ENCODE measurements around the gene CABP4.
"Not testable (repeated sequence)": the region's sequence is repeated elsewhere in the genome, so short reads cannot be mapped to it uniquely, and the experiment has no call there.

CABP4 gene

DNA sequence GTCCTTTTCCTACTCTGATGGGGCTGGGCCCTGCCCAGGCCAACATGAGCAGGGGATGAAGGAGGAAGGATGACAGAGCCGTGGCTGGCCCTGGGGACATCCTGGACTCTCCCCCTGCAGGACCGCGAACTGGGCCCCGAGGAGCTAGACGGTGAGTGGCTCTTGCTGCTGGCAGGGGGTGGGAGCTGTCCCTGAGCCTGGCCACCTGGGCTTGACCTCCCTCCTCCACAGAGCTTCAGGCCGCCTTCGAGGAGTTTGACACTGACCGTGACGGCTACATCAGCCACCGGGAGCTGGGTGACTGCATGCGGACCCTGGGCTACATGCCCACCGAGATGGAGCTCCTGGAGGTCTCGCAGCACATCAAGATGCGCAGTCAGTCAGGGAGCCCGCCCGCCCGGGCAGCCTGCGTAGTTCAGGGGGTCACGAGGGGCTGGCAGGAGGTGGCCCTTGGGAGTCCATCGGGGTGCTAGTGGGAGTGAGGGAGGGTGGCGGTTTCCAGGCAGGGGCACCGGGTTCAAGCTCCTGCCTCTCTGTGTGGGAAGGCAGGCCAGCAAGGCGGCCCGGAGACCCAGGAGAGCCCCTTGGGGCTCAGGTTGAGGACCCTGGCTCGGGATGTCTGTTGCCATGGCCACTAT lies 1.0 kb downstream of the CABP4 start:
- no peak for DNase-seq

DNA sequence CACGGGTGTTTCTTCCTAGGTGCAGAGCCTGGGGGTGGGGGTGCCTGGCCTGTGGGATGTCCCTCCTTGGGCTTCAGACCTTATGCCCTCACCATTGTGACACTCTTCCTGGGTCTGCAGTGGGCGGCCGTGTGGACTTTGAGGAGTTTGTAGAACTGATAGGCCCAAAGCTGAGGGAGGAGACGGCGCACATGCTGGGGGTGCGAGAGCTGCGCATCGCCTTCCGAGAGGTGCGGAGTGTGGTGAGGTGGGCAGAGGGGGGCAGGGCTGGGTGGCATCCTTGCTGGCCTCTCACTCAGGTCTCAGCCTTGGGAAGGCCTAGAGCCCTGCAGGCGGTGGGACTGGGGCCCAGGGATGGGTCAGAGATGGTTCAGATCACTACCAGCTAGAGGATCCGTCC lies 2.3 kb downstream of the CABP4 start:
- no peak for DNase-seq

DNA sequence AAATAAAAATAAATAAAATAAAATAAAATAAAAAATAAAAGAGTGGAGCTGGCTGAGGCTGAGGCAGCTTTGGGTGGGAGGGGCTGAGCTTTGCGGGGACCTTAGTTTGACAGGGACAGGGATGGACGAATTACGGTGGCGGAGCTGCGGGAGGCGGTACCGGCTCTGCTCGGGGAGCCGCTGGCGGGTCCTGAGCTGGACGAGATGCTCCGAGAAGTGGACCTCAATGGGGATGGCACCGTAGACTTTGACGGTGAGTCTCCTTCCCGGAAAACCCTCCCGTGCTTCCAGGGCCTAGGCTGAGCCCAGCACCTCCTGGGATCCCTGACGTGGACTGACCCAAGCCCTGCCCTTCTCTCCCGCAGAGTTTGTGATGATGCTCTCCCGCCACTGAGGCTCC lies 3.1 kb downstream of the CABP4 start:
- no peak for DNase-seq

DNA sequence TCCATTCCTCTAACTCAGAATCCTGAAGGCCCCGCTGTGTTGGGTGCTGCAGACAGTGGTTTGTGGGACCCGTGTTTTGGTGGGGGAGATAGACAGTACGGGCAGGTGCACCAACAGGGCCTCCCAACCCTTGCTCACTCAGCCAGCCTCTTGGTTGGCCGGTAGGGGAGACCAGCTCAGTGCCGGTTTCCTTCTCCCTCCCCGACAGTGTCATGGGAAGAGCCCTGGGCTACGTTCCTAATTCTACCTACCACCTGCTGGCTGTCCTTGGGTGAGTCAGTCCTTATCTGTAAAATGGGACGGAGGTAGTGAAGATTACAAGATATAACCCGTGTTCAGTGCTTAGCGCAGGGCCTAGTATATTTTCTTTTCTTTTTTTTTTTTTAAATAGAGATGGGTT lies 8.0 kb downstream of the CABP4 start:
- no peak for DNase-seq

DNA sequence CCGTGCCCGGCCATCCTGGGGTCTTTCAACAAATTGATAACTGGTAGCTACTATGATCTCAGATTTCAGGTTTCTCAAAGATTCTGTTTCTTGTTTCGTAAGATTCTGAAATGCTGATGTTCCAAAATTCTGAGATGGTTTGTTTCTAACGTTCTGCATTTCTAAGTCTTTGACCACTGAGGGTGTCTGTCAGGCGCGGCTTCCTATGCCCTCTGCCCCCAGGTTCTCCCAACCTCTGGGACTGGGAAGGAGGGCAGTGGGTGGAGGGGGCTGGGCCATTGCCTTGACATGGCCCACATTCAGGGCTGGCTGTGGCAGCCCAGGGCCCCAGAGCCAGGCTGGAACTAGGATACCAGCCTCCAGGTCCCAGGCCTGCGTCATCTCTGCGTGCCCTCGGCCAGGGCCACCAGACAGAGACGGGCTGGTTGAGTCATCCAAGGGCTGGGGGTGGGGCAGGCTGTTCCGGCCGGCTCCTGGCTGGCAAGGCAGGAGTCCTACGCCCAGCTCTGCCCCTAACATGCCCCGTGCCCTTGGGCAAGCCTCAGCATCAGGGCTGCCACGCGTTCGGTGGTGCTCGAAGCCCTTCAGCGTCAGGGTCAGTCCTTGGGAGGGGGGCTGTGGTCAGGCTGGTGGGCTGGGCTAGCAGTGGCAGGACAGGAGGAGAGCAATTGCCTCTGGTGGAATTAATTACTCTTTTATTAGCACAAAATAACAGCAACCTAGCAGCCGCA lies 8.7 kb downstream of the CABP4 start:
- DNase-seq = no peak

DNA sequence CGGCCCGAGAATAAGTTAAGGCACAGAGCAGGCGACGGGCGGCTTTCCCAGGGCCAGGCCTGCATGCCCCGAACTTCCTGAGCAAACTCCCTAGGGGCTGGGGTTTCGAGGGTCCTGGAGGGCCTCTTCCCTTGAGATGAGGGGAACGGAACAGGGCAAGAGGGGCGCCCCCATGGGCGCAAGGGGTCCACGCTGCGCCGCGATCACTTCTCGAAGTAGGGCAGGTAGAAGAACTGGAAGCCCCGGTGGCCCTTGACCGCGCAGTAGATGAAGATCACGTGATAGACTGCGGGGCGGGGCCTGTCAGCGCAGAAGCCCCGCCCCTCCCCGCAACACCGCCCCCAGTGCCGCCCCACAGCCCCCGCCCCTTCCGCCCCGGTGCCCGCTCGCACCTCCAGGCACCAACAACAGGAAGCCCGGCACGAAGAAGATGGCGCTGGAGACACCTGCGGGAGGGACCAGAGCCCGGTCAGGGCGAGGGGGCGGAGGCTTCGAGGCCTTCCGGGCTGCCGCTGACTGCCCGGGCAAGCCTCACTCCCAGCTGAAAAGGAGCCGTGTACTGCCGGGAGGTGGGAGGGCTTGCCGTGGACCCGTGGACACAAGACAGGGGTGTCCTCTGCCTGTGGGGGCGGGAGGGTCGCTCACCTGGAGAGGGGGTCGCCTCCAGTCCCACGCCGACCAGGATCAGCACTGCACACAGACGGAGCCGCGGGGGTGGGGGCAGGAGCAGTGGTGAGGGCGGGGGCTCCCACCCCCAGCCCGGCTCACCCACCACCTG lies 9.4 kb downstream of the CABP4 start:
- DNase-seq = peak; percentile 84

DNA sequence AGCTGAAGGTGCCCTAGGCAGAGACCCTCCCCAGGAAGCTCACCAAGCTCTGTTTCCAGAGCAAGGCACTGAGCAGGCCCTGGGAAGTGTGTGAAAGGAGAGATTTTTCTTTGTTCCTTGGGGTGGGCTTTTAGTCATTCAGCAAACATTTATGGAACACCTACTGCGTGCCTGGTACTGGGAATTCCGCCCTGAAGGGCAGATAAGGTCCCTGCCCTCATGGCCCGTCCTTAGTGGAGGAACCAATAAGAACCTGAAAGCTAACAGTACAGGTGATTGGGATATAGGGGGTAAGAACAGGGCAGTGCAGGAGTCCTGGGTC lies 10.0 kb downstream of the CABP4 start:
- DNase-seq = no peak

DNA sequence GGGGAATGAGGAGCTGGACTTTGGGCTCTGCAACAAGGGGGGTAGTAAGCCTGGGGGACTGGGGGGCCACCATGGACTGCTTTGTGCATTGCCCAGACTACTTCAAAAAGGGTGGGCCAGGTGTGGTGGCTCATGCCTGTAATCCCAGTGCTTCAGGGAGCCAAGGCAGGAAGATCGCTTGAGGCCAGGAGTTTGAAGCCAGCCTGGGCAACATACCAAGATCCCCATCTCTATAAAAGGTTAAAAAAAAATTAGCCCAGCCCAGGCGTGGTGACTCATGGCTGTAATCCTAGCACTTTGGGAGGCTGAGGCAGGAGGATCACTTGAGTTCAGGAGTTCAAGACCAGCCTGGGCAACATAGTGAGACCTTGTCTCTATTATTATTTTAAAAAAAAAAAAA lies 10.4 kb downstream of the CABP4 start:
- DNase-seq = not testable (repeated sequence)

DNA sequence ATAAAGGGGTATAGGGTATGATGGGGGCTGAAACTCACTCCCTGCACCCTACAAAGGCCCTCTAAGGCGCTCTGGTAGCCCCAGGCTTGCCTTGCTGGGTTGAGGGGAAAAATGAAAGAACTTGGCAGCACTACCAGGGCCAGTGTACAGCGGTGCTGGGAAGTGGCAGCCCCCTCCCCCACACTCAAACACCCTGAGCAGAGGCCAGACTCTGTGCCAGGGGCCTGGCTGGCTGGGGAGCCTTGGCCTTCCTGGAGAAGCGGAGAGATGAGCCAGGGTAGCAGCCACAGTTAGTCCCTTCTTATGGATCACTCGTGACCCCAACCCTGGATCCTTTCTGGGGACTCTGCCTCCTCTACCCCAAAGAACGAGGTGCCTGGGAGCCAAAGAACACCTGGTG lies 11.2 kb downstream of the CABP4 start:
- DNase-seq = no peak

DNA sequence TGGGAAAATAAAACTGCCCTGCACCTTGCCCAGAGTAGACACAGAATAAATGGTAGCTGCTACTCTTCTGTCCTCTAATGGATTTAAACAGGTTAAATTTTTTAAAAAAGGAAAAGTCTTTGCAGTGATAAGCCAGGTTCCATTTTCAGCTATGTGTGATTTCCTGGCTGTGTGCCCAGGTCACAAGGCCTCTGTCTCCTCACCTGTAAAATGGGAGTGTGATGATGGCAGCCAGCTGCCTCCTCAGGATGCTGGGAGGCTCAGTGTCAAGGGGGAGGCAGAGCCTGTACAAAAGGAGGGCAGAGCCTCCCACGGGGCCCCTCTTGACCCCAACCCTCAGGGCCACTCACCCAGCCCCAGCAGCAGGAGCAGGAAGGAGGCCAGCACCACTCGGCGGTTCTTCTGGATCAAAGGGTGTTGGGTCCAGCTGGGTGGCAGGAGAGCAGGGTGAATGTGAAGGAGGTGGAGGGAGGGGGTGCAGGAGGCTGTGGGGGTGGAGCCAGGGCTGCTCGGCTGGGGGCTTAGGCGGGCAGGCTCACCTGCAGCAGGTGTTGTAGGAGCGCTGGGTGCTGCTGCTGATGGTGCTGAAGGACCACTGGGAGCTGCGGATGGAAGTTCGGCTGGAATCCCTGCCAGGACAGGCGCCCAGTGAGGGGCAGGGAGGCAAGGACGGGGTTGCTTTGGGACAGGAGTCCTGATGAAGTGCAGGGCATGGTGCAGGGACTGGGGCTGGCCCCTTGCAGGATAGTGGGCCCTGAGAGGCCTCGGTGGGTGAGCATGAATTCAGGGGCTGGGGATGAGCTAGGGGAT lies 12.0 kb downstream of the CABP4 start:
- no peak for DNase-seq

DNA sequence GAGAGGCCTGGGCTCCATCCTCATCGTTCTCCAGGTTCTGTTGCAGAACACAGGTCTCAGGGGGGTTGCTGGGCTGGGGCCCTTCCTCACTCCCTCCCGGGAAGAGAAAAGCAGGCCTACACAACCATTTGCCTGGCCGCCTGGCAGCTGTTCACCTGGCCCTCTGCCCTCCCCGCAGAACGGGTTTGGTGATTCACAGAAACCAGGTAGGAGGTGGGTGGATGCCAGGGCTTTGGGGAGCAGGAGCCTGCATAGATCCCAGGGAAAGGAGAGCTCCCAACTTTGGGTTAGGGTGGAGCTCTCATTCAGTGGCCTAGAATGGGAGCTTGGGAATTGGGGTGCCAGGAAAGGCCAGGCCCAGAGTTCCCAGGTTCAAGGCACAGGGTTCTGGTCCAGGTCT lies 12.9 kb downstream of the CABP4 start:
- DNase-seq = no peak

DNA sequence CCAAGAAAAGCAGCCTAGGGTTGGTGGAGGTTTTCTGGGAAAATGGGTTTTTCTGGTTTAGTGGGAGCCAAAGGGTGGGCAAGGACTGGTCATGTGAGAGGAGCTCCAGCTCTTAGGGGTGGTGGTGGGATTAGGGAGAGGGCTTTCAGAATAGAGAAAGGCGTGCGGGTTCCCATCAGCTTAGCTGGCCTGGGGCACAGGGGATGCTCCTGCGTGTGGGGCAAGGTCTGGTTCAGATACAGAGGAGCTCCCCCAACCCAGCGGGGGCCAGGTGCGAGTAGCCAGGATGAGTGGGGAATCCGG lies 13.3 kb downstream of the CABP4 start:
- DNase-seq = no peak

DNA sequence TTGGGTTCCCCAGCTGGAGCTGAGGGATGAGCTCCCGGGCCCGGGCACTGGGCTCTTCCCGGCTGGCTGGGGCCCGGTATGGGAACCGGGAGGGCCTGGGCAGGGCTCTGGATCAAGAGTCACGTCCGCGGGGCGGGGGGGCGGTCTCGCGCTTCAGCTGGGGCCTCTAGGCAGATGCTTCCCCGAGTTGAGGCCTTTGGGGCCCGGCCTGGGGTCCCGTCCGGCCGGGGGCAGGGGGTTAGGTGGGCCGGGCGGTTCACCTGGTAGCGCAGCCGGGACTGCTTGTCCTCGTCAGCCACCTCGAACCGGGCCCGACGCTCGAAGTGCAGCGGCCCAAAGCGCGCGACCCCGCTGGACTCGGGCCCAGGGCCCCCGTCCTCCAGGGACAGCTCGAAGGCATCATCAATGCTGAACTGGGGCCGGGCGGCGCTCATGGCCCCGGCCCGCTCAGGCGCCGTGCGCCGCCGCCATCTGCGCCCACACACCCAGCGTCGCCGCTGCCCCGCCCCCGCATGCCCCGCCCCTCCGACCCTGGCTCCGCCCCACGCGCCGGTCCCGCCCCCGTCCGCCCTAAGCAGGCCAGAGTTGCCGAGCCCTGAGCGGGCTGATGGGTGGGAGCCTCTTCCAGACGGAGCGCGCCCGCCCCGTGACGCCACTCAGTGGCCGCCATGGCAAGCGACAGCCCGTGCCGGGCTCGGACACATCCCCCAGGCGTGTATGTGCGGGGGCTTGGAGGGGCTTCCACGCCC lies 13.8 kb downstream of the CABP4 start, which contains the start of gene TMEM134:
TSS of gene TMEM134 (minus strand) at position 493 of the 749 bp plus-strand sequence. CDS start at position 434, 59 bp downstream.
- DNase-seq = peak; percentile 88

DNA sequence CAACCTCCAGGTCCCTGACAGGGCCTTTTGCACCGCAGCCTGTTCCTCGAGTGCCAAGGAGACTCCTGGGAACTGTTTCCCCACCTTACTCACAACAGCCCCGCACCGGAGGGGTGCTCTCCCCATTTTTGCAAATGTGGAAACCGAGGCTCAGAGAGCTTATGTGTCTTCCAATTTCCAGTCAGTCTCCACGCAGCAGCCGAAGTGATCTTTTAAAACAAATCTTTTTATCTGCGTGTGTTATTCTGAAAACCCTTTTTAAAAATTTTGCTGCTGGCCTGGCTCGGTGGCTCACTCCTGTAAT lies 14.3 kb downstream of the CABP4 start:
- DNase-seq = no peak

DNA sequence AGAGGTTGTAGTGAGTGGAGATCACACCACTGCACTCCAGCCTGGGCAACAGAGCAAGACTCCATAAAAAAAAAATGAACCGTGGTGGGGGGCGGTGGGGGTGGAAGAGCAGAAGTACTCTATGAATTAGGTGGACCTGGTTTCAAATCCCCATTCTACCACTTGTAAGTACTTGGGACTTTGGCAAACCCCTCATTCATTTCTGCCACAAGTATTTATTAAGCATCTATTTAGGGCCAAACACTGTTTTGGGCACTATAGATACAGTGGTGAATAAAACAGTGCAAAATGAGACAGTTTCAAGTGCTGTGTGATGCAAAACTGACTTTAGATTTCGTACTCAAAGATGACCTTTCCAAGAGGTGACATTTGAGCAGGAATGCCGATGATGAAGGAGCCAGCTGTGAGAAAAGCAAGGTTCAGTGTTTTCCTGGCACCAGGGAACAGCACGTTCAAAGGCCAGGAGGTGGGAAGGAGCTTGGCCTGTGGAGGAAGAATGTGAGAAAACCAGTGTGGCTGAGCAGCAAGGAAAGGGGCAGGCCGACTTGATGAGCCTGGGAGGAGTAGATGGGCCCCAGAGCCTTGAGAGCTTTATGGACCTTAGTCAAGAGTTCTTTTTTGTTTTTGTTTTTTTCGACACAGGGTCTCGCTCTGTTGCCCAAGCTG lies 15.3 kb downstream of the CABP4 start:
- no peak for DNase-seq

DNA sequence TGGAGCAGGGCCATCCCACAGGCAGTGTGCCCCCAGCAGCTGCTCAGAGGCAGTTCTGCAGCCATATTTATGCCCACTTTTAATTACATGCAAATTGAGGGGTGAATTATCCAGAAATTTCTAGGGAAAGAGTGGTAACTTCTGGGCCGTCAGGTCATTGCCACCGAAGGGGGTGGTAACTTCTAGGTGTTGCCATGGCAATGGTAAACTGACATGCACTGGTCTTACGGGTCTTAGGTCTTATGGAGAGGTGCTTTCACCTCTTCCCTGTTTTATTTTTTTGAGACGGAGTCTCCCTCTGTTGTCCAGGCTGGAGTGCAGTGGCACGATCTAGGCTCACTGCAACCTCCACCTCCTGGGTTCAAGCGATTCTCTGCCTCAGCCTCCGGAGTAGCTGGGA lies 17.7 kb downstream of the CABP4 start:
- no peak for DNase-seq

DNA sequence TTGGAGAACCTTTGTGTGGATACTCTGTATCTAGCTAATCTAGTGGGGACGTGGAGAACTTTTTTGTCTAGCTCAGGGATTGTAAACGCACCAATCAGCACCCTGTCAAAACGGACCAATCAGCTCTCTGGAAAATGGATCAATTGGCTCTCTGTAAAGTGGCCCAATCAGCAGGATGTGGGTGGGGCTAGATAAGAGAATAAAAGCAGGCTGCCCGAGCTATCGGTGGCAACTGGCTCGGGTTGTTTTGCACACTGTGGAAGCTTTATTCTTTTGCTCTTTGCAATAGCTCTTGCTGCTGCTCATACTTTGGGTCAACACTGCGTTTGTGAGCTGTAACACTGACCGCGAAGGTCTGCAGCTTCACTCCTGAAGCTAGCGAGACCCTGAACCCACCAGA lies 21.5 kb downstream of the CABP4 start:
- not testable (repeated sequence) for DNase-seq

DNA sequence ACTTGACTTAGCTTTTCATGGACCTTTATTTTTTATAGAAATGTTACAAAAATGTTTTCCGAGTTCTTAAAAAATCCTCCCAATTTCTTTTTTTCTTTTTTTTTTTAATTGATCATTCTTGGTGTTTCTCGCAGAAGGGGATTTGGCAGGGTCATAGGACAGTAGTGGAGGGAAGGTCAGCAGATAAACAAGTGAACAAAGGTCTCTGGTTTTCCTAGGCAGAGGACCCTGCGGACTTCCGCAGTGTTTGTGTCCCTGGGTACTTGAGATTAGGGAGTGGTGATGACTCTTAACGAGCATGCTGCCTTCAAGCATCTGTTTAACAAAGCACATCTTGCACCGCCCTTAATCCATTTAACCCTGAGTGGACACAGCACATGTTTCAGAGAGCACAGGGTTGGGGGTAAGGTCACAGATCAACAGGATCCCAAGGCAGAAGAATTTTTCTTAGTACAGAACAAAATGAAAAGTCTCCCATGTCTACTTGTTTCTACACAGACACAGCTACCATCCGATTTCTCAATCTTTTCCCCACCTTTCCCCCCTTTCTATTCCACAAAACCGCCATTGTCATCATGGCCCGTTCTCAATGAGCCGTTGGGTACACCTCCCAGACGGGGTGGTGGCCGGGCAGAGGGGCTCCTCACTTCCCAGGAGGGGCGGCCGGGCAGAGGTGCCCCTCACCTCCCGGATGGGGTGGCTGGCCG lies 22.3 kb downstream of the CABP4 start:
- DNase-seq = not testable (repeated sequence)

DNA sequence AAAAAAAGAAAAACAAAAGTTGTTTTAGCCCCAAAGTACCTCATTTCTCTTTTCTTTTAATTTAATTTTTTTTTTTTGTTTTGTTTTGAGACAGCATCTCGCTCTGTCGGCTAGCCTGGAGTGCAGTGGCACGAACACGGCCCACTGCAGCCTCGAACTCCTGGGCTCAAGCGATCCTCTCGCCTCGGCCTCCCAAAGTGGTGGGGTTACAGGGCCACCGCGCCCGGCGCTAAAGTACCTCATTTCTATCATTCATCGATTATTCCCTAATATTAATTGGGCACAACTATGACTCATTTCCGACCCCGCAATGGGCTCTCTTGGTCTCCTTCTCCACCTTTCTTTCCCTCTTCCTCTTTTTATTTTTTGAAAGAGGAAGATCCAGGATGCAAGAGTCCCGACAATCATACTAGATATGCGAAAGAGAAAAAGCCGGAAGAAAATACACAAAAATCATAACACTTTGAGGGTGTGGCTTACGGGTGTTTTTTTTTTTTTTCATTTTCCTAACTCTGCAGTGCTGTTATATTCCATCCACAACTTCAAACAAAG lies 27.2 kb downstream of the CABP4 start:
- no peak for DNase-seq

DNA sequence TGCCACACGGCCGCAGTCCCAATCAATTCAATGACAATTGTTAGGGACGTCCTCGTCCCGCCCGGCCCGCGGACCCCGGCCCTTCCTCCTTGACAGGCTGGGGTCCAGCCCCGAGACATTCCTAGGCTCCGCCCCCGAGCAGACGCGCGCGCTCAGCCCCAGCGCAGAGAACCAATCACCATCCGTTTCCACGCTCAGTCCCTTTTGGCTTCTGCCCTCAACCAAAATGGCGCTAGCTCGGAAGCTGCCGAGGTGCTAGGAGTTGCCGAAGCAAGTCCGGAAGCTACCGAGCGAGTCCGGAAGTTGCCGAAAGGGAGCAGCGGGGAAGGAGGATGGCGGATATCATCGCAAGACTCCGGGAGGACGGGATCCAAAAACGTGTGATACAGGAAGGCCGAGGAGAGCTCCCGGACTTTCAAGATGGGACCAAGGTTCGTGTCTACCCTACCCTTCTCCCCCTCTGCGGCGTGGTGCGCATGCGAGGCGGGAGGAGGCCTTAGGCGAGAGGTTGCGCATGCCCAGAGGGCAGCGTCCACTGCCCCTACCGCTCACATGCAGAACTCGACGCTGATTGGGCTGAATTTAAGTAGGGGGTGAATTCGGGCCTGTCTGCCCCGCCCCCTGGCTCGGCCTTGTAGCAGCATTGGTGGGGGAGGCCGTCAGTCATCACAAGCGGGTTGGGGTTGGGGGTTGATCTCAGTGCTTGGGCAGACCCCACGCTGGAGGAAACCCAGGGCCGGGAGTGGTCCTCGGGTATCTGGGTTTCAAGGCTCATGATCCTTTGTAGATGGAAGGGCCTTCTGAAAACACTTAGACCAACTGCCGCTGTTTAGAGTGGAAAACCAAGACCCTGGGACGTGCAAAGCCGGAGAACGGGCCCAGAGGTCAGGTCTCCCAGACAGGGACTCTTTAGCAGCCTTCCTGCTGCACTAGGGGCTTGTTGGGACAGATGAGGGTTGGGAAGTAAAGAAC lies 28.0 kb downstream of the CABP4 start, which contains the start of gene AIP:
TSS of gene AIP (plus strand) at position 200 of the 972 bp plus-strand sequence. CDS start at position 333, 133 bp downstream.
- peak; percentile 96 for DNase-seq

Data from effector CD8-positive, alpha-beta T cell (primary cell).